PC-9 (cell line): ENCODE results near the gene MEIS2. TPM values are rescaled to one million over a fixed set of nuclear protein-coding genes. Genes with fewer than 3 reads are reported as not detected.

ENCODE experiments used
- BruUV-seq: library from RNA; stranded (reverse); fragments of 400-500 nt; replicated peaks from 2 replicates; lab custom pipeline; 2021; lab: Mats Ljungman, UMichigan
- CTCF ChIA-PET: fragments of 300-600 bp; sonication (Branson Sonifier 250); formaldehyde crosslinking; loops from one replicate; lab custom pipeline; 2022; ENCODE audit warnings: antibody characterized with exemption; lab: Charles Lee
- POLR2A ChIA-PET: fragments of 300-600 bp; sonication (Branson Sonifier 250); formaldehyde crosslinking; loops from one replicate; lab custom pipeline; 2022; ENCODE audit warnings: antibody characterized with exemption; ENCODE audit not compliant: unreplicated experiment; lab: Charles Lee
- DNase-seq, 2 experiments: peaks; one replicate each; pipeline versions ENCODE4 v3.0.0 to v3.0.0-alpha.2; 2015 to 2022; ENCODE audit warnings: mixed read lengths in 1 of 2
- H2AFZ ChIP-seq: fragments of 200-600 bp; sonication (generic); 2 replicates; pipeline ENCODE4 v1.8.1; 2017; ENCODE audit warnings: antibody characterized with exemption
- H3F3A ChIP-seq: fragments of 200-600 bp; sonication (generic); 2 replicates; pipeline ENCODE4 v1.8.1; 2017; ENCODE audit warnings: antibody characterized with exemption, mild to moderate bottlenecking, low read depth; ENCODE audit not compliant: insufficient read depth
- H3K27ac ChIP-seq: fragments of 200-600 bp; sonication (generic); 2 replicates; pipeline ENCODE4 v1.6.1; 2016; ENCODE audit warnings: mixed run types
- H3K27me3 ChIP-seq: fragments of 200-600 bp; sonication (generic); 2 replicates; pipeline ENCODE4 v1.6.1; 2016; ENCODE audit warnings: low read depth, mixed run types; ENCODE audit not compliant: insufficient read depth
- H3K36me3 ChIP-seq: fragments of 200-600 bp; sonication (generic); 2 replicates; pipeline ENCODE4 v1.6.1; 2016; ENCODE audit warnings: low read depth, mixed run types
- H3K4me1 ChIP-seq: fragments of 200-600 bp; sonication (generic); replicated peaks from 2 replicates; pipeline ENCODE4 v1.6.1; 2016; ENCODE audit warnings: mixed run types; ENCODE audit not compliant: insufficient read depth
- H3K4me2 ChIP-seq: fragments of 200-600 bp; sonication (generic); 2 replicates; pipeline ENCODE4 v1.6.1; 2017; ENCODE audit warnings: mixed run types
- H3K4me3 ChIP-seq: fragments of 200-600 bp; sonication (generic); 2 replicates; pipeline ENCODE4 v1.6.1; 2016; ENCODE audit warnings: mixed run types
- H3K79me2 ChIP-seq: fragments of 200-600 bp; sonication (generic); 2 replicates; pipeline ENCODE4 v1.6.1; 2017; ENCODE audit warnings: low read depth, mixed run types
- H3K9me2 ChIP-seq: fragments of 200-600 bp; sonication (generic); 2 replicates; pipeline ENCODE4 v1.8.1; 2017; ENCODE audit warnings: mild to moderate bottlenecking; ENCODE audit not compliant: insufficient read depth
- H3K9me3 ChIP-seq: fragments of 200-600 bp; sonication (generic); 2 replicates; pipeline ENCODE4 v1.8.1; 2016; ENCODE audit warnings: low read depth; ENCODE audit not compliant: insufficient read depth
- H4K20me1 ChIP-seq: fragments of 200-600 bp; sonication (generic); 2 replicates; pipeline ENCODE4 v1.8.1; 2017; ENCODE audit not compliant: insufficient read depth
- CTCF ChIP-seq: fragments of 200-600 bp; sonication (generic); conservative IDR thresholded peaks from 2 replicates; pipeline ENCODE4 v1.6.1; 2017; ENCODE audit warnings: mixed run types, antibody characterized with exemption, mild to moderate bottlenecking, moderate library complexity
- EZH2 ChIP-seq: fragments of 200-600 bp; sonication (generic); IDR thresholded peaks from 2 replicates; pipeline ENCODE4 v1.8.0; 2017; ENCODE audit warnings: antibody characterized with exemption, low read depth
- intact Hi-C: fragments of 100-400 bp; cut with micrococcal nuclease; formaldehyde crosslinking; loops from one replicate; pipeline ENCODE4 v1.10.0; 2022; ENCODE audit not compliant: unreplicated experiment
- total RNA-seq: library from RNA; stranded (reverse); gene quantifications from 2 replicates; pipeline ENCODE4 v1.2.3, GENCODE V29; 2021

MEIS2 gene
- total RNA-seq, 1 experiment from 2014 or later: 29.1 TPM

- DNase-seq: no peak
- BruUV-seq: no TSS peak
- no peaks in the 10 kb centered on the region for H3K4me1 ChIP-seq
- H4K20me1 ChIP-seq: no peaks in the 10 kb centered on the region
- no peak overlapping the region for H3K4me3 ChIP-seq
- 0 out of 2 replicates have a peak, but pooled peaks cover 6% of the 10 kb centered on the region for H3K36me3 ChIP-seq
- no peaks in the 10 kb centered on the region for H3K9me2 ChIP-seq
- intact Hi-C loops: no loop called here
- no peaks in the 10 kb centered on the region for H3F3A ChIP-seq
- no peaks in the 10 kb centered on the region for H3K79me2 ChIP-seq
- CTCF ChIA-PET: no interaction called here
- no peak overlapping the region for H3K27ac ChIP-seq
- no peak overlapping the region for H2AFZ ChIP-seq
- H3K27me3 ChIP-seq: no peaks in the 10 kb centered on the region
- no peak overlapping the region for H3K4me2 ChIP-seq
- POLR2A ChIA-PET: no interaction called here
- no peak for TF ChIP-seq CTCF
- no peak for TF ChIP-seq EZH2
- no peaks in the 10 kb centered on the region for H3K9me3 ChIP-seq
Observed at GRCh38 chr15:36925653-36926426, 174.5 kb downstream of the MEIS2 start.

GRCh38 chr15:36925049-36925448 lies 175.3 kb downstream of the MEIS2 start:
- 0 out of 2 replicates have a peak, but pooled peaks cover 6% of the 10 kb centered on the region for H3K36me3 ChIP-seq
- H3K79me2 ChIP-seq: no peaks in the 10 kb centered on the region
- intact Hi-C loops: no loop called here
- no peaks in the 10 kb centered on the region for H4K20me1 ChIP-seq
- H3K9me2 ChIP-seq: no peaks in the 10 kb centered on the region
- ChIA-PET CTCF (no interaction called here), POLR2A (no interaction called here)
- H2AFZ ChIP-seq: no peak overlapping the region
- H3K4me3 ChIP-seq: no peak overlapping the region
- no peak overlapping the region for H3K4me2 ChIP-seq
- no peaks in the 10 kb centered on the region for H3F3A ChIP-seq
- no TSS peak for BruUV-seq
- H3K9me3 ChIP-seq: no peaks in the 10 kb centered on the region
- TF ChIP-seq CTCF (no peak), EZH2 (no peak)
- H3K27me3 ChIP-seq: no peaks in the 10 kb centered on the region
- no peaks in the 10 kb centered on the region for H3K4me1 ChIP-seq
- no peak for DNase-seq
- no peak overlapping the region for H3K27ac ChIP-seq

GRCh38 chr15:36924034-36924433 lies 176.3 kb downstream of the MEIS2 start:
- H3K9me3 ChIP-seq: no peaks in the 10 kb centered on the region
- H3K4me3 ChIP-seq: no peak overlapping the region
- no peak overlapping the region for H3K4me2 ChIP-seq
- intact Hi-C loops: no loop called here
- no peaks in the 10 kb centered on the region for H4K20me1 ChIP-seq
- no peaks in the 10 kb centered on the region for H3F3A ChIP-seq
- CTCF ChIA-PET: no interaction called here
- DNase-seq: no peak
- H3K27ac ChIP-seq: no peak overlapping the region
- POLR2A ChIA-PET: no interaction called here
- 0 out of 2 replicates have a peak, but pooled peaks cover 2% of the 10 kb centered on the region for H3K36me3 ChIP-seq
- no peaks in the 10 kb centered on the region for H3K4me1 ChIP-seq
- no TSS peak for BruUV-seq
- no peaks in the 10 kb centered on the region for H3K9me2 ChIP-seq
- TF ChIP-seq CTCF (no peak), EZH2 (no peak)
- no peak overlapping the region for H2AFZ ChIP-seq
- no peaks in the 10 kb centered on the region for H3K27me3 ChIP-seq
- no peaks in the 10 kb centered on the region for H3K79me2 ChIP-seq
